ENCODE measurements around the gene TMLHE. TPM values are rescaled to one million over a fixed set of nuclear protein-coding genes. Genes with fewer than 3 reads are reported as not detected.

The TMLHE gene
- total RNA-seq, 1 experiment from 2014 or later = 18.3 TPM

DNA sequence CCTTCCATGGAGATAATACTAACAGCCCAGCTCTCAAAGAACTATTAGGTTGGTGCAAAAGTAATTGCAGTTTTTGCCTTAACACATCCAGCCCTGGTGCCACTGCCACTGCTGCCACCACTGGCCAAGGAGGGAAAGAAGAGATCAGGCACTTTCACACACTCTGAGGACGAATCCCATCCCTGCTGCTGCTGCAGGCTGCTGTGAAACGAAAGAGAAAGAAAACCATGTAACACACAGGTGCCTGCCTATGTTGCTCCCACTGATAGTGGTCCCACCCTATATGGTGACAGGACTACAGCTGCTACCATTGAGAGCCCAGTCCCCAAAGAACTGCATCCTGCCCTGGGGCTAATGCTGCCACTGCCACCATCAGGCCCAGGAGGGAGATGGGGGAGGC, 35.1 kb downstream of the TMLHE start:
- no peak for DNase-seq (ENCODE audit: low spot score)
- peaks cover 21% of the 10 kb centered on the region for H3K9me3 ChIP-seq (ENCODE audit: low read depth, low read length, poor library complexity, severe bottlenecking)
- H3K4me3 ChIP-seq (ENCODE audit: low read depth, low read length, poor library complexity, severe bottlenecking) = no peak overlapping the region
- H3K36me3 ChIP-seq (ENCODE audit: insufficient read depth, low read length, poor library complexity, severe bottlenecking) = no peaks in the 10 kb centered on the region
- no peaks in the 10 kb centered on the region for H3K27me3 ChIP-seq (replicated peaks; ENCODE audit: insufficient read depth, low read depth, low read length, poor library complexity)
- CTCF ChIA-PET = no interaction called here
- H3K27ac ChIP-seq (ENCODE audit: low read depth, low read length, poor library complexity, severe bottlenecking) = no peak overlapping the region
- intact Hi-C loops (cut with micrococcal nuclease; ENCODE audit: unreplicated experiment) = no loop called here
- no peaks in the 10 kb centered on the region for H3K4me1 ChIP-seq (ENCODE audit: insufficient read depth, low read length, poor library complexity, severe bottlenecking)
- POLR2A ChIA-PET (ENCODE audit: low non-redundant PET) = no interaction called here
- no peak for TF ChIP-seq EZH2 (IDR thresholded peaks at IDR 0.05; ENCODE audit: borderline replicate concordance, low read depth, low read length, poor library complexity, severe bottlenecking)
- TF ChIP-seq, protein P1, sequence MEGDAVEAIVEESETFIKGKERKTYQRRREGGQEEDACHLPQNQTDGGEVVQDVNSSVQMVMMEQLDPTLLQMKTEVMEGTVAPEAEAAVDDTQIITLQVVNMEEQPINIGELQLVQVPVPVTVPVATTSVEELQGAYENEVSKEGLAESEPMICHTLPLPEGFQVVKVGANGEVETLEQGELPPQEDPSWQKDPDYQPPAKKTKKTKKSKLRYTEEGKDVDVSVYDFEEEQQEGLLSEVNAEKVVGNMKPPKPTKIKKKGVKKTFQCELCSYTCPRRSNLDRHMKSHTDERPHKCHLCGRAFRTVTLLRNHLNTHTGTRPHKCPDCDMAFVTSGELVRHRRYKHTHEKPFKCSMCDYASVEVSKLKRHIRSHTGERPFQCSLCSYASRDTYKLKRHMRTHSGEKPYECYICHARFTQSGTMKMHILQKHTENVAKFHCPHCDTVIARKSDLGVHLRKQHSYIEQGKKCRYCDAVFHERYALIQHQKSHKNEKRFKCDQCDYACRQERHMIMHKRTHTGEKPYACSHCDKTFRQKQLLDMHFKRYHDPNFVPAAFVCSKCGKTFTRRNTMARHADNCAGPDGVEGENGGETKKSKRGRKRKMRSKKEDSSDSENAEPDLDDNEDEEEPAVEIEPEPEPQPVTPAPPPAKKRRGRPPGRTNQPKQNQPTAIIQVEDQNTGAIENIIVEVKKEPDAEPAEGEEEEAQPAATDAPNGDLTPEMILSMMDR (conservative IDR thresholded peaks at IDR 0.05; ENCODE audit: low read depth, low read length) = no peak
- BruUV-seq (replicated peaks) = no TSS peak

DNA sequence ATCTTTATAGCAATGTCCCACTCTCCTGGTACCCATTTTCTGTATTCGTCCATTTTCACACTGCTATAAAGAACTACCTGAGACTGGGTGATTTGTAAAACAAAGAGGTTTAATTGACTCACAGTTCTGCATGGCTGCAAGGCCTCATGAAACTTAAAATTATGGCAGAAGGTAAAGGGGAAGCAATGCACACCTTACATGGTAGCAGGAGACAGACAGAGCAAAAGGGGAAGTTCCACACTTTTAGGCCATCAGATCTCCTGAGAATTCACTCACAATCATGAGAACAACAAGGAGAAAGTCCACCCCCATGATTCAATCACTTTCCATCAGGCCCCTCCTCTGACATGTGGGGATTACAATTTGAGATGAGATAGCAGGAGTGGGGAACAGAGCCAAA, 49.7 kb downstream of the TMLHE start:
- no peak overlapping the region for H3K27ac ChIP-seq (ENCODE audit: low read depth, low read length, poor library complexity, severe bottlenecking)
- H3K9me3 ChIP-seq (ENCODE audit: low read depth, low read length, poor library complexity, severe bottlenecking) = peaks cover 9% of the 10 kb centered on the region
- no peak overlapping the region for H3K4me3 ChIP-seq (ENCODE audit: low read depth, low read length, poor library complexity, severe bottlenecking)
- intact Hi-C loops (cut with micrococcal nuclease; ENCODE audit: unreplicated experiment) = no loop called here
- H3K4me1 ChIP-seq (ENCODE audit: insufficient read depth, low read length, poor library complexity, severe bottlenecking) = no peaks in the 10 kb centered on the region
- DNase-seq (ENCODE audit: low spot score) = no peak
- POLR2A ChIA-PET (ENCODE audit: low non-redundant PET) = no interaction called here
- no peaks in the 10 kb centered on the region for H3K27me3 ChIP-seq (replicated peaks; ENCODE audit: insufficient read depth, low read depth, low read length, poor library complexity)
- CTCF ChIA-PET = no interaction called here
- H3K36me3 ChIP-seq (ENCODE audit: insufficient read depth, low read length, poor library complexity, severe bottlenecking) = no peaks in the 10 kb centered on the region
- BruUV-seq (replicated peaks) = no TSS peak
- TF ChIP-seq EZH2 (IDR thresholded peaks at IDR 0.05; ENCODE audit: borderline replicate concordance, low read depth, low read length, poor library complexity, severe bottlenecking) = no peak
- TF ChIP-seq, protein P1 (conservative IDR thresholded peaks at IDR 0.05; ENCODE audit: low read depth, low read length) = no peak

DNA sequence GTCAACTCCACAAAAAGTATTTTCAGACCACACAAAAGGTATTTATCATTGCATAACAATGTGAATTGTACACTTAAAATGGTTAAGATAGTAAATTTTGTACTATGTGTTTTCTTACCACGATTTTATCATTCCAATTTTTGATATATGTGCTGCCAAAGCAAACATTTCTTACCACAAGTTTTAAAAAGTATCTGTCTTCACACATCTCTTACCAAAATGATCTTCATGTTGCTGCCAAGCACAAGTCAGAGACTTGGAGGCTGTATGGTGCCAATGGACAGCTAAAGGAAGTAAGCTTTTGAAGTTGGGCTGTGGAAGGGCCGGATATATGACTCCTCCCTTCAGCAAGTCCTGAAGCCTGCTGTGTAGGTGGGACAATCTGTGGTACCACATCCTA, 67.9 kb downstream of the TMLHE start:
- Histone ChIP-seq H3K9me3 (ENCODE audit: low read depth, low read length, poor library complexity, severe bottlenecking) (peaks cover 15% of the 10 kb centered on the region), H3K4me1 (ENCODE audit: insufficient read depth, low read length, poor library complexity, severe bottlenecking) (no peaks in the 10 kb centered on the region), H3K36me3 (ENCODE audit: insufficient read depth, low read length, poor library complexity, severe bottlenecking) (peaks cover 5% of the 10 kb centered on the region), H3K27ac (ENCODE audit: low read depth, low read length, poor library complexity, severe bottlenecking) (no peak overlapping the region), H3K27me3 (replicated peaks; ENCODE audit: insufficient read depth, low read depth, low read length, poor library complexity) (no peaks in the 10 kb centered on the region), H3K4me3 (ENCODE audit: low read depth, low read length, poor library complexity, severe bottlenecking) (no peak overlapping the region)
- ChIA-PET CTCF (no interaction called here), POLR2A (ENCODE audit: low non-redundant PET) (no interaction called here)
- BruUV-seq (replicated peaks) = no TSS peak
- no peak for DNase-seq (ENCODE audit: low spot score)
- intact Hi-C loops (cut with micrococcal nuclease; ENCODE audit: unreplicated experiment) = no loop called here
- TF ChIP-seq, protein P1 (conservative IDR thresholded peaks at IDR 0.05; ENCODE audit: low read depth, low read length) = no peak
- no peak for TF ChIP-seq EZH2 (IDR thresholded peaks at IDR 0.05; ENCODE audit: borderline replicate concordance, low read depth, low read length, poor library complexity, severe bottlenecking)

Measured in A673 (cell line).